Measurements from ENCODE around the gene CISD2.

GRCh38 chr4:102836596-102836995 lies 32.2 kb upstream of the CISD2 start:
- TF ChIP-seq CTCF (IDR thresholded peaks at IDR 0.05) (no peak), POLR2AphosphoS5 (IDR thresholded peaks at IDR 0.05) (no peak)

All from prostate gland (tissue), 2 donors.